Nephron progenitor cell (in vitro differentiated cells): Measurements from ENCODE around the gene C9.

ENCODE experiments used
- DNase-seq: peaks from one replicate; pipeline ENCODE4 v3.0.0; 2021
- H3K27ac Mint-ChIP-seq: 2 replicates; pipeline ENCODE4 v1.8.0; 2021; ENCODE audit warnings: mild to moderate bottlenecking, moderate library complexity, mixed read lengths
- H3K27me3 Mint-ChIP-seq: 2 replicates; pipeline ENCODE4 v1.8.0; 2021; ENCODE audit warnings: mild to moderate bottlenecking, low read depth, mixed read lengths; ENCODE audit not compliant: poor library complexity
- H3K36me3 Mint-ChIP-seq: 2 replicates; pipeline ENCODE4 v1.8.0; 2021; ENCODE audit warnings: low read depth, mixed read lengths
- H3K4me1 Mint-ChIP-seq: 2 replicates; pipeline ENCODE4 v1.8.0; 2021; ENCODE audit warnings: mixed read lengths
- H3K4me3 Mint-ChIP-seq: 2 replicates; pipeline ENCODE4 v1.8.0; 2021; ENCODE audit warnings: mild to moderate bottlenecking, moderate library complexity, mixed read lengths
- H3K9me3 Mint-ChIP-seq: 2 replicates; pipeline ENCODE4 v1.8.0; 2021; ENCODE audit warnings: mild to moderate bottlenecking, moderate library complexity, mixed read lengths
- CTCF ChIP-seq: fragments of 200-600 bp; sonication (generic); IDR thresholded peaks from 2 replicates; pipeline ENCODE4 v1.5.0; 2021; ENCODE audit warnings: antibody characterized with exemption

The C9 gene

GRCh38 chr5:39352951-39353350 is 11.3 kb downstream of the C9 start:
- H3K4me3 Mint-ChIP-seq, result no peak overlapping the region
- H3K36me3 Mint-ChIP-seq, result no peaks in the 10 kb centered on the region
- no peaks in the 10 kb centered on the region for H3K4me1 Mint-ChIP-seq
- TF ChIP-seq CTCF, result no peak
- H3K9me3 Mint-ChIP-seq, result peaks cover 27% of the 10 kb centered on the region
- DNase-seq, result no peak
- no peaks in the 10 kb centered on the region for H3K27me3 Mint-ChIP-seq
- no peak overlapping the region for H3K27ac Mint-ChIP-seq

GRCh38 chr5:39352170-39352569 is 12.1 kb downstream of the C9 start:
- Mint-ChIP-seq H3K4me1 (no peaks in the 10 kb centered on the region), H3K36me3 (no peaks in the 10 kb centered on the region), H3K4me3 (no peak overlapping the region), H3K9me3 (peaks cover 22% of the 10 kb centered on the region), H3K27me3 (no peaks in the 10 kb centered on the region), H3K27ac (no peak overlapping the region)
- TF ChIP-seq CTCF, result no peak
- DNase-seq, result no peak

- H3K27ac Mint-ChIP-seq, result no peak overlapping the region
- H3K9me3 Mint-ChIP-seq, result peaks cover 33% of the 10 kb centered on the region
- DNase-seq, result no peak
- no peak for TF ChIP-seq CTCF
- H3K27me3 Mint-ChIP-seq, result no peaks in the 10 kb centered on the region
- H3K4me3 Mint-ChIP-seq, result no peak overlapping the region
- no peaks in the 10 kb centered on the region for H3K4me1 Mint-ChIP-seq
- H3K36me3 Mint-ChIP-seq, result no peaks in the 10 kb centered on the region
Observed at GRCh38 chr5:39349484-39349883, 14.8 kb downstream of the C9 start.

- DNase-seq, result no peak
- H3K9me3 Mint-ChIP-seq, result peaks cover 20% of the 10 kb centered on the region
- no peaks in the 10 kb centered on the region for H3K27me3 Mint-ChIP-seq
- H3K27ac Mint-ChIP-seq, result no peak overlapping the region
- no peak overlapping the region for H3K4me3 Mint-ChIP-seq
- no peaks in the 10 kb centered on the region for H3K36me3 Mint-ChIP-seq
- no peak for TF ChIP-seq CTCF
- H3K4me1 Mint-ChIP-seq, result no peaks in the 10 kb centered on the region
Observed at GRCh38 chr5:39342460-39342859, 21.8 kb downstream of the C9 start.

- no peaks in the 10 kb centered on the region for H3K27me3 Mint-ChIP-seq
- TF ChIP-seq CTCF, result no peak
- peaks cover 20% of the 10 kb centered on the region for H3K9me3 Mint-ChIP-seq
- no peak overlapping the region for H3K27ac Mint-ChIP-seq
- no peaks in the 10 kb centered on the region for H3K4me1 Mint-ChIP-seq
- H3K36me3 Mint-ChIP-seq, result no peaks in the 10 kb centered on the region
- H3K4me3 Mint-ChIP-seq, result no peak overlapping the region
- no peak for DNase-seq
Observed at GRCh38 chr5:39341896-39342295, 22.4 kb downstream of the C9 start.

- no peak overlapping the region for H3K27ac Mint-ChIP-seq
- no peak for TF ChIP-seq CTCF
Observed at GRCh38 chr5:39340506-39340905, 23.8 kb downstream of the C9 start.

More at GRCh38 chr5:39340506-39340905, 23.8 kb downstream of the C9 start:
- Mint-ChIP-seq H3K4me1 (no peaks in the 10 kb centered on the region), H3K36me3 (no peaks in the 10 kb centered on the region), H3K4me3 (no peak overlapping the region), H3K27me3 (no peaks in the 10 kb centered on the region), H3K9me3 (peaks cover 17% of the 10 kb centered on the region)
- DNase-seq, result no peak
